ENCODE data around the gene ICE2. TPM values are rescaled to one million over a fixed set of nuclear protein-coding genes. Genes with fewer than 3 reads are reported as not detected.

ICE2 gene
- total RNA-seq, 1 experiment from 2014 or later: 62.8 TPM

GRCh38 chr15:60513676-60514075 is 34.7 kb upstream of the ICE2 start:
- ChIA-PET RAD21 (ENCODE audit: low non-redundant PET in 1 of 2, low total read pairs in 2 of 2, uncharacterized antibody in 2 of 2, unreplicated experiment in 2 of 2) (no interaction called here), POLR2A (no interaction called here), CTCF (no interaction called here)
- H3K27ac ChIP-seq (ENCODE audit: low read depth, low read length): no peak overlapping the region
- H3K9ac ChIP-seq (ENCODE audit: low read length): no peak overlapping the region
- ATAC-seq: no peak
- H3K36me3 ChIP-seq (ENCODE audit: control insufficient read depth in 1 of 2, insufficient read depth in 2 of 2, low read length in 2 of 2): no peaks in the 10 kb centered on the region
- BruUV-seq (replicated peaks): no TSS peak
- no peaks in the 10 kb centered on the region for H3K79me2 ChIP-seq (ENCODE audit: insufficient read depth, low read length)
- no peak overlapping the region for H3K4me3 ChIP-seq (replicated peaks in 1 of 2; ENCODE audit: low read depth in 1 of 2, low read length in 2 of 2)
- no peaks in the 10 kb centered on the region for H3K4me1 ChIP-seq (ENCODE audit: control insufficient read depth in 1 of 2, insufficient read depth in 2 of 2, low read length in 2 of 2)
- TF ChIP-seq EZH2phosphoT487 (IDR thresholded peaks at IDR 0.05; ENCODE audit: borderline replicate concordance) (no peak), CEBPB (IDR thresholded peaks at IDR 0.05; ENCODE audit: low read depth) (no peak), YY1 (IDR thresholded peaks at IDR 0.05; ENCODE audit: extremely low read depth, insufficient replicate concordance, low read depth, low read length) (no peak), REST (IDR thresholded peaks at IDR 0.05; ENCODE audit: low read depth) (no peak), SP1 (IDR thresholded peaks at IDR 0.05; ENCODE audit: low read depth) (no peak), EGR1 (IDR thresholded peaks at IDR 0.05; ENCODE audit: low read depth) (no peak)
- H3K4me2 ChIP-seq (ENCODE audit: low read length): no peak overlapping the region
- H2AFZ ChIP-seq (ENCODE audit: low read depth, low read length, poor library complexity, severe bottlenecking): no peak overlapping the region
- H4K20me1 ChIP-seq (ENCODE audit: insufficient read depth): no peaks in the 10 kb centered on the region
- no peaks in the 10 kb centered on the region for H3K9me2 ChIP-seq (ENCODE audit: insufficient read depth)
- no peaks in the 10 kb centered on the region for H3K27me3 ChIP-seq (ENCODE audit: insufficient read depth, low read length)
- intact Hi-C loops (cut with micrococcal nuclease): no loop called here
- no peak for DNase-seq (ENCODE audit: low read depth, low spot score)
- no peaks in the 10 kb centered on the region for H3K9me3 ChIP-seq (ENCODE audit: control insufficient read depth in 1 of 2, insufficient read depth in 1 of 2, low read depth in 1 of 2, low read length in 2 of 2)

GRCh38 chr15:60512937-60513336 is 34.0 kb upstream of the ICE2 start:
- Histone ChIP-seq H3K4me1 (ENCODE audit: control insufficient read depth in 1 of 2, insufficient read depth in 2 of 2, low read length in 2 of 2) (0 out of 4 replicates have a peak, but pooled peaks cover 0 to under 1% of the 10 kb centered on the region in 2 experiments), H3K27ac (ENCODE audit: low read depth, low read length) (no peak overlapping the region), H3K9ac (ENCODE audit: low read length) (no peak overlapping the region), H3K4me3 (replicated peaks in 1 of 2; ENCODE audit: low read depth in 1 of 2, low read length in 2 of 2) (no peak overlapping the region), H3K9me3 (ENCODE audit: control insufficient read depth in 1 of 2, insufficient read depth in 1 of 2, low read depth in 1 of 2, low read length in 2 of 2) (no peaks in the 10 kb centered on the region), H3K36me3 (ENCODE audit: control insufficient read depth in 1 of 2, insufficient read depth in 2 of 2, low read length in 2 of 2) (no peaks in the 10 kb centered on the region), H4K20me1 (ENCODE audit: insufficient read depth) (no peaks in the 10 kb centered on the region), H3K27me3 (ENCODE audit: insufficient read depth, low read length) (no peaks in the 10 kb centered on the region), H3K9me2 (ENCODE audit: insufficient read depth) (no peaks in the 10 kb centered on the region), H3K4me2 (ENCODE audit: low read length) (no peak overlapping the region), H2AFZ (ENCODE audit: low read depth, low read length, poor library complexity, severe bottlenecking) (no peak overlapping the region), H3K79me2 (ENCODE audit: insufficient read depth, low read length) (no peaks in the 10 kb centered on the region)
- intact Hi-C loops (cut with micrococcal nuclease): no loop called here
- RAD21 ChIA-PET (ENCODE audit: low non-redundant PET in 1 of 2, low total read pairs in 2 of 2, uncharacterized antibody in 2 of 2, unreplicated experiment in 2 of 2): no interaction called here
- no TSS peak for BruUV-seq (replicated peaks)
- POLR2A ChIA-PET: no interaction called here
- DNase-seq (ENCODE audit: low read depth, low spot score): no peak
- ATAC-seq: no peak
- CTCF ChIA-PET: interaction anchor here (1.5 kb wide), 1 partner anchor 8 kb away, joined by 3 read pairs; no protein-coding TSS in a partner anchor
- TF ChIP-seq SIN3A (IDR thresholded peaks at IDR 0.05; ENCODE audit: low read depth) (no peak), JUND (IDR thresholded peaks at IDR 0.05) (no peak), CBX3 (IDR thresholded peaks at IDR 0.05; ENCODE audit: low read depth) (no peak), ATF3 (IDR thresholded peaks at IDR 0.05) (no peak), POLR2AphosphoS5 (IDR thresholded peaks at IDR 0.05; ENCODE audit: low read depth, low read length) (no peak), ZNF274 (IDR thresholded peaks at IDR 0.05; ENCODE audit: low read depth, low read length) (no peak), EZH2 (IDR thresholded peaks at IDR 0.05) (no peak), CEBPB (IDR thresholded peaks at IDR 0.05; ENCODE audit: low read depth) (no peak), CTCF (IDR thresholded peaks at IDR 0.05 in 2 of 3, conservative IDR thresholded peaks at IDR 0.05 in 1 of 3; ENCODE audit: borderline replicate concordance in 1 of 3, insufficient read depth in 1 of 3, low read depth in 2 of 3, low read length in 2 of 3) (no peak), SRF (IDR thresholded peaks at IDR 0.05; ENCODE audit: low read depth) (no peak), MAX (IDR thresholded peaks at IDR 0.05) (no peak)

Data from HCT116 (cell line).